ENCODE measurements around the gene OR2L13.
A peak's percentile ranks its signal among the peaks of the same experiment; 100 is the strongest.
"Not testable (repeated sequence)": the region's sequence is repeated elsewhere in the genome, so short reads cannot be mapped to it uniquely, and the experiment has no call there.

The OR2L13 gene

GRCh38 chr1:248094884-248095283 is at the start of gene OR2L13:
OR2L13 (plus strand) TSS chr1:248095184; CDS start chr1:248099376, 4,192 bp downstream.
- DNase-seq = no peak

- DNase-seq = no peak
Measured at GRCh38 chr1:248045209-248045608, 49.8 kb upstream of the OR2L13 start.

- no peak for DNase-seq
Measured at GRCh38 chr1:248046536-248046935, 48.4 kb upstream of the OR2L13 start, which contains the start of gene OR2L3. OR2L3 (plus strand) TSS chr1:248046836; CDS start chr1:248060682, 13,846 bp downstream.

- DNase-seq = no peak
Measured at GRCh38 chr1:248047008-248047407, 48.0 kb upstream of the OR2L13 start.

- no peak for DNase-seq
Measured at GRCh38 chr1:248054671-248055070, 40.3 kb upstream of the OR2L13 start.

GRCh38 chr1:248055261-248055660 is 39.7 kb upstream of the OR2L13 start:
- DNase-seq = no peak

- no peak for DNase-seq
Measured at GRCh38 chr1:248065071-248065470, 29.9 kb upstream of the OR2L13 start.

GRCh38 chr1:248065604-248066003 is 29.4 kb upstream of the OR2L13 start:
- no peak for DNase-seq

- not testable (repeated sequence) for DNase-seq
Measured at GRCh38 chr1:248083864-248084263, 11.1 kb upstream of the OR2L13 start.

- no peak for DNase-seq
Measured at GRCh38 chr1:248098529-248098928, 3.5 kb downstream of the OR2L13 start.

- no peak for DNase-seq
Measured at GRCh38 chr1:248102847-248103246, 7.9 kb downstream of the OR2L13 start.

GRCh38 chr1:248111157-248111556 is 16.2 kb downstream of the OR2L13 start:
- no peak for DNase-seq

- DNase-seq = no peak
Measured at GRCh38 chr1:248114890-248115289, 19.9 kb downstream of the OR2L13 start.

GRCh38 chr1:248127653-248128052 is 32.7 kb downstream of the OR2L13 start:
- no peak for DNase-seq

- peak; percentile 12 for DNase-seq
Measured at GRCh38 chr1:248136811-248137210, 41.8 kb downstream of the OR2L13 start.

GRCh38 chr1:248140846-248141245 is 45.9 kb downstream of the OR2L13 start:
- no peak for DNase-seq

GRCh38 chr1:248143311-248143710 is 48.3 kb downstream of the OR2L13 start:
- DNase-seq = no peak

- DNase-seq = no peak
Measured at GRCh38 chr1:248144513-248145198, 49.7 kb downstream of the OR2L13 start, which contains the start of gene OR2M5. OR2M5 (plus strand) TSS chr1:248145148; CDS start chr1:248145148, 0 bp downstream.

Measured in left hindlimb (tissue), 1 donor.